Prostate gland (tissue), 2 donors: Measurements from ENCODE around the gene ADARB1. TPM values are rescaled to one million over a fixed set of nuclear protein-coding genes. Genes with fewer than 3 reads are reported as not detected.

Experiments
- DNase-seq: peaks from one replicate; pipeline ENCODE4 v3.0.0-alpha.2; 2019; ENCODE audit warnings: low spot score
- H3K27ac ChIP-seq, 2 donors: fragments of 200-600 bp; sonication (generic); 2 replicates each; pipeline ENCODE4 v1.5.1; 2017 to 2019
- H3K27me3 ChIP-seq: fragments of 200-600 bp; sonication (generic); replicated peaks from 2 replicates; pipeline ENCODE4 v1.5.1; 2019; ENCODE audit not compliant: insufficient read depth
- H3K36me3 ChIP-seq, 2 donors: fragments of 200-600 bp; sonication (generic); 1 replicate in 1 of 2; 2 replicates in 1 of 2; pipeline versions ENCODE4 v1.5.1 to v1.8.1; 2017 to 2019
- H3K4me1 ChIP-seq: fragments of 200-600 bp; sonication (generic); replicated peaks from 2 replicates; pipeline ENCODE4 v1.5.1; 2019
- H3K4me3 ChIP-seq, 2 donors: fragments of 200-600 bp; sonication (generic); 2 replicates each; pipeline ENCODE4 v1.5.1; 2017 to 2019
- H3K9me3 ChIP-seq: fragments of 200-600 bp; sonication (generic); 2 replicates; pipeline ENCODE4 v1.5.1; 2017
- POLR2A ChIP-seq: fragments of 450-650 bp; IDR thresholded peaks from one replicate; pipeline ENCODE4 v1.6.1; 2016; ENCODE audit warnings: antibody characterized with exemption, mild to moderate bottlenecking
- POLR2AphosphoS5 ChIP-seq: sonication (generic); formaldehyde crosslinking; IDR thresholded peaks from one replicate; pipeline ENCODE4 v1.6.1; 2017; ENCODE audit warnings: antibody characterized with exemption
- WGBS: methylation state at CpG from one replicate; pipeline ENCODE4 v1.1.5; 2018; 5-methylcytosine and 5-hydroxymethylcytosine counted together
- intact Hi-C: fragments of 100-400 bp; cut with DNase I; formaldehyde crosslinking; loops from one replicate; pipeline ENCODE4 v1.14.2; 2022
- total RNA-seq, 2 donors: library from RNA; depleted of rRNA; stranded (reverse); fragments of >200 nt; gene quantifications; one replicate each; pipeline ENCODE4 v1.1.0, GENCODE V29; 2016
- TF ChIP-seq, protein P1 (sequence below), 4 experiments: fragments of 200-600 bp in 2 of 4; fragments of 450-650 bp in 2 of 4; sonication (generic) in 2 of 4; IDR thresholded peaks; 1 replicate in 3 of 4; 2 replicates in 1 of 4; pipeline ENCODE4 v1.5.1; 2016 to 2019; ENCODE audit warnings: antibody characterized with exemption in 4 of 4, mild to moderate bottlenecking in 2 of 4, moderate library complexity in 2 of 4

ADARB1 gene
- total RNA-seq, 2 donors from 2014 or later: 21.0 to 30.9 TPM

DNA sequence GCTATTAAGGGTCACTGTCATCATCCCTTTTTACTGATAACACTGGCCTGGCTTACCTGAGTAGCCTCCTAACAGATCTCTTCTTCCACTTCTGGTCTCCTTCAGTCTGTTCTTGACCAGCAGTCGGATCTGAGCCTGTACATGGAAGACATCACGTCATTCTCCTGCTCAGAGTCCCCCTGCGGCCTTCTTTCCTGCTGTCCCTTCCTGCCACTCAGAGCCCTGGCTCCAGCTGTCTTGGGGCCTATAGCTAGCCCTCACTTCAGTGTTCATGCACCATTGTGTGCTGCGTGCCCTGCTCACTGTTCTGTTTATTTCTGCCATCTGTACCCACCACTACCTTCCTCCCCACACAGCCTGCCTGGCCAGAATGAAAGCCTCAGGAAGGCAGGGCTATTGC lies 8.4 kb downstream of the ADARB1 start:
- no peaks in the 10 kb centered on the region for H3K27me3 ChIP-seq
- H3K4me1 ChIP-seq: peaks cover 12% of the 10 kb centered on the region
- no peaks in the 10 kb centered on the region for H3K9me3 ChIP-seq
- no peak overlapping the region for H3K27ac ChIP-seq
- 86% methylated on average over 4 of the region's 4 CpGs for WGBS
- H3K36me3 ChIP-seq: no peaks in the 10 kb centered on the region
- intact Hi-C loops: no loop called here
- TF ChIP-seq, protein P1, sequence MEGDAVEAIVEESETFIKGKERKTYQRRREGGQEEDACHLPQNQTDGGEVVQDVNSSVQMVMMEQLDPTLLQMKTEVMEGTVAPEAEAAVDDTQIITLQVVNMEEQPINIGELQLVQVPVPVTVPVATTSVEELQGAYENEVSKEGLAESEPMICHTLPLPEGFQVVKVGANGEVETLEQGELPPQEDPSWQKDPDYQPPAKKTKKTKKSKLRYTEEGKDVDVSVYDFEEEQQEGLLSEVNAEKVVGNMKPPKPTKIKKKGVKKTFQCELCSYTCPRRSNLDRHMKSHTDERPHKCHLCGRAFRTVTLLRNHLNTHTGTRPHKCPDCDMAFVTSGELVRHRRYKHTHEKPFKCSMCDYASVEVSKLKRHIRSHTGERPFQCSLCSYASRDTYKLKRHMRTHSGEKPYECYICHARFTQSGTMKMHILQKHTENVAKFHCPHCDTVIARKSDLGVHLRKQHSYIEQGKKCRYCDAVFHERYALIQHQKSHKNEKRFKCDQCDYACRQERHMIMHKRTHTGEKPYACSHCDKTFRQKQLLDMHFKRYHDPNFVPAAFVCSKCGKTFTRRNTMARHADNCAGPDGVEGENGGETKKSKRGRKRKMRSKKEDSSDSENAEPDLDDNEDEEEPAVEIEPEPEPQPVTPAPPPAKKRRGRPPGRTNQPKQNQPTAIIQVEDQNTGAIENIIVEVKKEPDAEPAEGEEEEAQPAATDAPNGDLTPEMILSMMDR (IDR thresholded peaks at IDR 0.05): no peak
- TF ChIP-seq POLR2A (no peak), POLR2AphosphoS5 (no peak)
- DNase-seq: no peak
- H3K4me3 ChIP-seq: no peak overlapping the region

DNA sequence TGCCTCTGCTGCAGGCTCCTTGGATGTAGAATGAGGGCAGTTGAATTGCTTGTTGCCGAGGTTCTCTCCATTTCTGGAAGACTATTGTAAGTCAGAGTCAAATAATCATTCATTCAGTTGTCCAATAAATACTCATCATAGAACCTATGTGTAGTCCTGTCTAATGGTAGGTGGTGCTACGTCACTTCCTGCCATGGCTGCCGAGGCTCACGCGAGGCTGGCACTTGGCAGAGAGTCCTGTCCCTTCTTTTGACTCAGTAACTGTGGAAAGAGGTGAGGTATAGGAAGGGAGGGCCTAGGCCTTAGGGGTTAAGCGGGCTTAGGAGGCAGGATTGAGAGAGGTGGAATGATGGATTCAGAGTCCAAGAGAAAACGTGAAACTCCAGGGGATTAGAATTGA lies 9.7 kb downstream of the ADARB1 start:
- WGBS: 85% methylated on average over 7 of the region's 7 CpGs
- DNase-seq: no peak
- TF ChIP-seq POLR2AphosphoS5 (no peak), POLR2A (no peak)
- TF ChIP-seq, protein P1 (IDR thresholded peaks at IDR 0.05): no peak
- peaks cover 12% of the 10 kb centered on the region for H3K4me1 ChIP-seq
- intact Hi-C loops: no loop called here
- H3K27me3 ChIP-seq: no peaks in the 10 kb centered on the region
- no peak overlapping the region for H3K27ac ChIP-seq
- H3K9me3 ChIP-seq: no peaks in the 10 kb centered on the region
- no peak overlapping the region for H3K4me3 ChIP-seq
- H3K36me3 ChIP-seq: no peaks in the 10 kb centered on the region

DNA sequence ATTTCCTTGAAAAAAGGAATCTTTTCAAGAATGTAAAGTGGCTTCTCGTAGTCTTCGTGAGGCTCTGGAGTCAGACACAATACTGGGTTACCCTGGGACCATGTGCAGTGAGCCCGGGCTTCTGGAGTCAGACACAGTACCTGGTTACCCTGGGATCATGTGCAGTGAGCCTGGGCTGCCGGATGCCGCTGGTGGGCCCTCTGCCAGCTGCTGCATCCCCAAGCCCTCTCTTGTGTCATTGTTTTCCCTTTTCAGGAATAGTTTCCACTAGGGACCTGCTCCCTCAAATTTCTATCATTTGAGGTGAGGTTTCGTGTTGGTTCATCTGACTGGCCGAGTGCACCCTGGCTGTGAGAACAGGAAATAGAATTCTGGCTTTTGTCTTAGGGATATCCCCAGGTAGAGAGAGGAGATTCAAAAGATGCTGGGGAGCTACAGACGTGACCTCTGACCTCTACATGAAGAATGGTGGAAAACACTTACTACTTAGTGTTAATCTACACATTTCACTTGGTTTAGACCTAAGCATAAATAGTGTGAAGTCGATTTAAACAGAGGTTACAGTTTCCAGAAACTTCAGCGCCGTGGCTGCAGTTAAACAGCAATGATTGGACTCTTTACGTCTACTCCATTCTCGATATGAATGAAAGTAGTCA lies 10.6 kb downstream of the ADARB1 start:
- Histone ChIP-seq H3K36me3 (no peaks in the 10 kb centered on the region), H3K27ac (no peak overlapping the region), H3K4me3 (no peak overlapping the region), H3K27me3 (no peaks in the 10 kb centered on the region), H3K9me3 (no peaks in the 10 kb centered on the region), H3K4me1 (peaks cover 12% of the 10 kb centered on the region)
- 88% methylated on average over 13 of the region's 13 CpGs for WGBS
- DNase-seq: no peak
- intact Hi-C loops: no loop called here
- TF ChIP-seq POLR2A (no peak), POLR2AphosphoS5 (no peak)
- TF ChIP-seq, protein P1 (IDR thresholded peaks at IDR 0.05): no peak

DNA sequence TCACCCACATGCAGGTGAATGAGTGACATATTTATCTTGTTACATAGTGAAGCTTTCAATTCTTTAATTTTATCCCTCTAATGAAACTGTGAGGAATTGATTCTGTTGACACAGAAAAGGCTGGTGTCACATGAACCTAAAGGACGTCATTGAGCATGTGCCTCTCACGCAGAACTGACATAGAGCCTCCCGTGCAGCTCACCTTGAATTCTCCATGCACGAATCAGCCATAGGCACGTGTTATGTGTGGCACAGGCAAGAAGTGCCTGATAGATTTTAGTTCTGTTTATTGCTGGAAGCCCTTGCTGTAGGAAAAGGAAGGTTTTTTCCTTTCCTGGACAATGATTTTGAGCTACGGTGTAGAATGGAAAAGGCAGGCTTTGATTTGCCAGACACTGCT lies 11.3 kb downstream of the ADARB1 start:
- Histone ChIP-seq H3K27me3 (no peaks in the 10 kb centered on the region), H3K36me3 (no peaks in the 10 kb centered on the region), H3K4me1 (peaks cover 12% of the 10 kb centered on the region), H3K27ac (no peak overlapping the region), H3K4me3 (no peak overlapping the region), H3K9me3 (no peaks in the 10 kb centered on the region)
- no peak for TF ChIP-seq POLR2A
- TF ChIP-seq, protein P1 (IDR thresholded peaks at IDR 0.05): no peak
- TF ChIP-seq POLR2AphosphoS5: no peak
- WGBS: 90% methylated on average over 6 of the region's 6 CpGs
- no peak for DNase-seq
- intact Hi-C loops: no loop called here

DNA sequence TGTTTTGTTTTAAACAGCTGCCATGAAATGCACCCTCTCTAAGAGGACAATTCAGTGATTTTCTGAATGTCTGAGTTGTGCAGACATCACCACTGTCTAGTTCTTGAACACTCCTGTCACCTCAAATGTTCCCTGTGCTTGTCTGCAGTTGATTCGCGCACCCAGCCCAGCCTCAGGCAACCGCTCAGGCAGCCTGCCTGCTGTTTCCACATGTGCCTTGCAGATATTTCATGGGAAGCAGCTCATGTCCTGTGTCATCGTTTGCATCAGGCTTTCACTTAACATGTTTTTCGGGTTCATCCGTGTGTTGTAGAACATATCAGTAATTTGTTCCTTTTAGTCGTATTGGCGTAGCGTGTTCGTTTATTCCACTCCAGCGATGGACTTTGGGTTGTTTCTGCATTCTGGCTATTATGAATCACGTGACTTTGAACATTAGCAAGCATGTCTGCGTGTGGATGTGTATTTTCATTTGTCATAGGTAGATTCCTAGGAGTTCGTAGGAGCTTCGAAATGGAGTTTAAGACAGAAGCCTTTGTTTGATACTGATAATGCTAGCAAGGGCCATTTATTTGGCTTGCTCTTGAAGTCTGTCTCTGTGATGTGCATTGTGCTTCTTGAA lies 12.1 kb downstream of the ADARB1 start:
- Histone ChIP-seq H3K9me3 (no peaks in the 10 kb centered on the region), H3K4me1 (peaks cover 12% of the 10 kb centered on the region), H3K4me3 (no peak overlapping the region), H3K36me3 (no peaks in the 10 kb centered on the region), H3K27ac (no peak overlapping the region), H3K27me3 (no peaks in the 10 kb centered on the region)
- no peak for TF ChIP-seq POLR2A
- TF ChIP-seq, protein P1 (IDR thresholded peaks at IDR 0.05): no peak
- intact Hi-C loops: no loop called here
- 92% methylated on average over 15 of the region's 15 CpGs for WGBS
- no peak for DNase-seq
